ENCODE measurements around the gene FNBP1L. TPM values are rescaled to one million over a fixed set of nuclear protein-coding genes. Genes with fewer than 3 reads are reported as not detected.

Gene FNBP1L
- total RNA-seq, 1 donor from 2014 or later, result 50.0 TPM

GRCh38 chr1:93566227-93566626, 118.3 kb downstream of the FNBP1L start:
- Histone ChIP-seq H3K27me3 (no peaks in the 10 kb centered on the region), H3K36me3 (peaks cover 73% of the 10 kb centered on the region), H3K9me3 (no peaks in the 10 kb centered on the region), H3K27ac (peak overlapping the region; percentile 8), H3K4me3 (no peak overlapping the region), H3K4me1 (peaks cover 18% of the 10 kb centered on the region)
- ATAC-seq (peak; percentile 47), DNase-seq (no peak)
- TF ChIP-seq CTCF (IDR thresholded peaks at IDR 0.05), result no peak
- intact Hi-C loops (cut with DNase I), result no loop called here

DNA sequence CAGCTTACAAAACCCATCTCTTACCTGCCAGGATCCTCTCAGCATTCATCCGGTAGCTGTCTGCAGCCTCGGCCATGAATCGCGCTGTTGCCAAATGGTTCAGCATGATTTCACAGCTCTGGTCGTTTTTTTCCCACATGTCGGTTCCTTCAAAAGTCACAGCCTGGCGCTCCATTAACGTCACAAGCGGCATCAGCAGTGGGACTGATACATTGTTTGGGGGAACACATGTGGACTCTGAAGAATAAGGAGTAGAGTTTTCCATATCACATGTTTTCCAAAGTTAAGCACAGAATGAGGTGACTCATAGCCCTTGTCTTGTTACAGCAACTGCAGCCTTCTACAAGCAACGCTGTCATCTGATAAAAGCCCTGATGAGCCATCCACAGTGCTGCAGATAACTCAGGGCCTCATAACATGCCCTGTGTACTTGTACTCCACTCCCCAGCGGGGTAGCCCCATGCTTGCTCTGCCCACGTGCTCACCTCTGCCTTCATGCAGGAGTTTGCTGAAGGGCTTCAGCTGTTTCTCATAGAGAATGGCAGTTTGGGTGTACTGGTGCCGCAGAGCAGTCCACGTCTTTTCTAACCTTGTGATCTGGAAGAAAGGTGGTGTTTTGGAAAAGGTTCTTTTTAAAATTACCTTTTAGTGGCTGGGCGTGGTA, 119.5 kb downstream of the FNBP1L start:
- no peak for TF ChIP-seq CTCF (IDR thresholded peaks at IDR 0.05)
- intact Hi-C loops (cut with DNase I), result no loop called here
- peak; percentile 49 for ATAC-seq
- Histone ChIP-seq H3K9me3 (no peaks in the 10 kb centered on the region), H3K36me3 (peaks cover 73% of the 10 kb centered on the region), H3K27ac (peak overlapping the region; percentile 8), H3K27me3 (no peaks in the 10 kb centered on the region), H3K4me3 (no peak overlapping the region), H3K4me1 (peaks cover 18% of the 10 kb centered on the region)
- DNase-seq, result no peak

DNA sequence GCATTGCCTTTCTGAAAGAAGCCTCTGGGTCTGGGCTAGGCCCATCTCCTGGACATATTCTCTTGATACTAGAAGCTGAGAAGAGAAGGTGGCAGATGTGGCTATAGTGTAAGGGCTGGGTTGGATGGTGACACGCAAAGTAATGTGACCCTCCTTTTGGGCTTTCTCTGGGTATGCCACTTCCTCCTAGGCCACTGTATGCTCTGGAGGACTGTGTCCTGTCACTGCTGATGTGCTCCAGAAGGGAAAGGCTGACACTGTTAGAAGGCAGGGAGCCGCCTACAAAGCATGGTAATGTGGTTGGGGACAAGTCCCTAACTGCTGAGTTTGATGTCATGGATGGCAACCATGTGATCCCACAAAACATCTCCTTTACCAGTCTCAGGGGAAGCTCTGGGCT, 121.6 kb downstream of the FNBP1L start:
- H3K4me1 ChIP-seq, result peaks cover 18% of the 10 kb centered on the region
- H3K27me3 ChIP-seq, result no peaks in the 10 kb centered on the region
- H3K36me3 ChIP-seq, result peaks cover 76% of the 10 kb centered on the region
- intact Hi-C loops (cut with DNase I), result no loop called here
- ATAC-seq (no peak), DNase-seq (no peak)
- no peak overlapping the region for H3K4me3 ChIP-seq
- no peak overlapping the region for H3K27ac ChIP-seq
- TF ChIP-seq CTCF (IDR thresholded peaks at IDR 0.05), result no peak
- H3K9me3 ChIP-seq, result no peaks in the 10 kb centered on the region

- TF ChIP-seq CTCF (IDR thresholded peaks at IDR 0.05), result no peak
- Histone ChIP-seq H3K4me1 (peaks cover 7% of the 10 kb centered on the region), H3K9me3 (no peaks in the 10 kb centered on the region), H3K27ac (no peak overlapping the region), H3K4me3 (no peak overlapping the region), H3K27me3 (no peaks in the 10 kb centered on the region), H3K36me3 (peaks cover 87% of the 10 kb centered on the region)
- no peak for DNase-seq
- no peak for ATAC-seq
- intact Hi-C loops (cut with DNase I), result no loop called here
These were observed 123.8 kb downstream of the FNBP1L start for GRCh38 chr1:93571623-93572310.

- H3K36me3 ChIP-seq, result peaks cover 74% of the 10 kb centered on the region
- intact Hi-C loops (cut with DNase I), result no loop called here
These were observed 126.1 kb downstream of the FNBP1L start for GRCh38 chr1:93573940-93574469.

More at GRCh38 chr1:93573940-93574469, 126.1 kb downstream of the FNBP1L start:
- Histone ChIP-seq H3K9me3 (no peaks in the 10 kb centered on the region), H3K27ac (no peak overlapping the region), H3K27me3 (no peaks in the 10 kb centered on the region), H3K4me1 (no peaks in the 10 kb centered on the region), H3K4me3 (no peak overlapping the region)
- TF ChIP-seq CTCF (IDR thresholded peaks at IDR 0.05), result no peak
- ATAC-seq (no peak), DNase-seq (no peak)
